GM18868 (cell line): ENCODE measurements around the gene ZMIZ1.

Experiments used
- ATAC-seq: cut with Tn5 transposase; IDR thresholded peaks from one replicate; pipeline ENCODE4 v1.9.1; 2021; ENCODE audit warnings: mild to moderate bottlenecking, moderate library complexity; ENCODE audit not compliant: unreplicated experiment

ZMIZ1 gene

GRCh38 chr10:79079490-79080355 lies 11.0 kb downstream of the ZMIZ1 start:
- ATAC-seq, result no peak

GRCh38 chr10:79081353-79082034 lies 12.7 kb downstream of the ZMIZ1 start:
- ATAC-seq, result no peak

- ATAC-seq, result no peak
Observed at GRCh38 chr10:79082035-79082373, 13.2 kb downstream of the ZMIZ1 start.

- ATAC-seq, result no peak
Observed at GRCh38 chr10:79082631-79083596, 14.1 kb downstream of the ZMIZ1 start.

- no peak for ATAC-seq
Observed at GRCh38 chr10:79084012-79084971, 15.5 kb downstream of the ZMIZ1 start.

GRCh38 chr10:79084972-79085597 lies 16.3 kb downstream of the ZMIZ1 start:
- peak; percentile 59 for ATAC-seq

- no peak for ATAC-seq
Observed at GRCh38 chr10:79086822-79087221, 18.1 kb downstream of the ZMIZ1 start.

- no peak for ATAC-seq
Observed at GRCh38 chr10:79087721-79088120, 19.0 kb downstream of the ZMIZ1 start.

- no peak for ATAC-seq
Observed at GRCh38 chr10:79088176-79088575, 19.4 kb downstream of the ZMIZ1 start.

- no peak for ATAC-seq
Observed at GRCh38 chr10:79088613-79089355, 20.0 kb downstream of the ZMIZ1 start.

- ATAC-seq, result no peak
Observed at GRCh38 chr10:79089632-79090031, 20.9 kb downstream of the ZMIZ1 start.

- ATAC-seq, result peak; percentile 59
Observed at GRCh38 chr10:79090134-79090803, 21.5 kb downstream of the ZMIZ1 start.

GRCh38 chr10:79092292-79092896 lies 23.6 kb downstream of the ZMIZ1 start:
- ATAC-seq, result no peak

GRCh38 chr10:79093658-79094411 lies 25.1 kb downstream of the ZMIZ1 start:
- ATAC-seq, result no peak

GRCh38 chr10:79094412-79095175 lies 25.8 kb downstream of the ZMIZ1 start:
- no peak for ATAC-seq

GRCh38 chr10:79095316-79095715 lies 26.6 kb downstream of the ZMIZ1 start:
- no peak for ATAC-seq
